ENCODE measurements around the gene SENP7.

DNA sequence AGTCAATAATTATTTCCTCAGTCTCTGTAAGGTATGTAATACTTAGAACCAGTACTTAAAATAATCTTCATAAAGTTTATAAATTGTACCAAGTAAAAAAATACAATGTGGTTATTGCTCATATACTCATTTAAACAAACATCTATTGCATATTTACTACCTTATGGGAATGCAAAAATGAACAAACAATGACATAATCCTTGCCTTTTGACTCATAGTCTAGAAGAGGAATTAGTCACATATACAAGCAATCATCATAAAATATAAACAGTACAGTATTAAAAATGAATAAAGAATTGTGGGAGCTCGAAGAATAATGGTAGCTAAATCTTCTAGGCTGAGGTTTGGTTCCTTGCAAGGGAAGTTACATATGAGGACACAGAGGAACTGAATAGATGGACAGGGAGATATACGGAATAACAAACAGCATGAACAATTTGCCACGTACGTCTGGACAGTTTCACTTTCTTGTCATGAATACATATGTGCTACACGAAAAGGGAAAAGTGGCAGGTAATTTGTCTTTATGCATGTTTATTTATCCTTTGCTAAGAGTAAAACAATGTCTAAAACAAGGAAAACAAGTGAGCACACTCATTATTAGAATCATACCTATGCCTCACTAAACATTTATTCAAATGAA is 209.8 kb downstream of the SENP7 start:
- TF ChIP-seq, protein P1, sequence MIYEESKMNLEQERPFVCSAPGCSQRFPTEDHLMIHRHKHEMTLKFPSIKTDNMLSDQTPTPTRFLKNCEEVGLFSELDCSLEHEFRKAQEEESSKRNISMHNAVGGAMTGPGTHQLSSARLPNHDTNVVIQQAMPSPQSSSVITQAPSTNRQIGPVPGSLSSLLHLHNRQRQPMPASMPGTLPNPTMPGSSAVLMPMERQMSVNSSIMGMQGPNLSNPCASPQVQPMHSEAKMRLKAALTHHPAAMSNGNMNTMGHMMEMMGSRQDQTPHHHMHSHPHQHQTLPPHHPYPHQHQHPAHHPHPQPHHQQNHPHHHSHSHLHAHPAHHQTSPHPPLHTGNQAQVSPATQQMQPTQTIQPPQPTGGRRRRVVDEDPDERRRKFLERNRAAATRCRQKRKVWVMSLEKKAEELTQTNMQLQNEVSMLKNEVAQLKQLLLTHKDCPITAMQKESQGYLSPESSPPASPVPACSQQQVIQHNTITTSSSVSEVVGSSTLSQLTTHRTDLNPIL (CRISPR knock-in tag; IDR thresholded peaks at IDR 0.05; ENCODE audit: low read depth): no peak
- TF ChIP-seq, protein P2, sequence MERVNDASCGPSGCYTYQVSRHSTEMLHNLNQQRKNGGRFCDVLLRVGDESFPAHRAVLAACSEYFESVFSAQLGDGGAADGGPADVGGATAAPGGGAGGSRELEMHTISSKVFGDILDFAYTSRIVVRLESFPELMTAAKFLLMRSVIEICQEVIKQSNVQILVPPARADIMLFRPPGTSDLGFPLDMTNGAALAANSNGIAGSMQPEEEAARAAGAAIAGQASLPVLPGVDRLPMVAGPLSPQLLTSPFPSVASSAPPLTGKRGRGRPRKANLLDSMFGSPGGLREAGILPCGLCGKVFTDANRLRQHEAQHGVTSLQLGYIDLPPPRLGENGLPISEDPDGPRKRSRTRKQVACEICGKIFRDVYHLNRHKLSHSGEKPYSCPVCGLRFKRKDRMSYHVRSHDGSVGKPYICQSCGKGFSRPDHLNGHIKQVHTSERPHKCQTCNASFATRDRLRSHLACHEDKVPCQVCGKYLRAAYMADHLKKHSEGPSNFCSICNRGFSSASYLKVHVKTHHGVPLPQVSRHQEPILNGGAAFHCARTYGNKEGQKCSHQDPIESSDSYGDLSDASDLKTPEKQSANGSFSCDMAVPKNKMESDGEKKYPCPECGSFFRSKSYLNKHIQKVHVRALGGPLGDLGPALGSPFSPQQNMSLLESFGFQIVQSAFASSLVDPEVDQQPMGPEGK (CRISPR knock-in tag; IDR thresholded peaks at IDR 0.05; ENCODE audit: borderline replicate concordance): no peak
- TF ChIP-seq ZNF8 (CRISPR knock-in tag; IDR thresholded peaks at IDR 0.05) (no peak), TOX (CRISPR knock-in tag; IDR thresholded peaks at IDR 0.05; ENCODE audit: borderline replicate concordance) (no peak), ISL1 (CRISPR knock-in tag; IDR thresholded peaks at IDR 0.05) (no peak), RARB (CRISPR knock-in tag; IDR thresholded peaks at IDR 0.05) (no peak), GLIS3 (CRISPR knock-in tag; IDR thresholded peaks at IDR 0.05) (no peak), ARNTL (CRISPR knock-in tag; IDR thresholded peaks at IDR 0.05; ENCODE audit: borderline replicate concordance, low read depth) (no peak), ZFP3 (CRISPR knock-in tag; IDR thresholded peaks at IDR 0.05) (no peak), ESRRG (CRISPR knock-in tag; IDR thresholded peaks at IDR 0.05) (no peak), ZFP30 (CRISPR knock-in tag; IDR thresholded peaks at IDR 0.05) (no peak)
- TF ChIP-seq, protein P3, sequence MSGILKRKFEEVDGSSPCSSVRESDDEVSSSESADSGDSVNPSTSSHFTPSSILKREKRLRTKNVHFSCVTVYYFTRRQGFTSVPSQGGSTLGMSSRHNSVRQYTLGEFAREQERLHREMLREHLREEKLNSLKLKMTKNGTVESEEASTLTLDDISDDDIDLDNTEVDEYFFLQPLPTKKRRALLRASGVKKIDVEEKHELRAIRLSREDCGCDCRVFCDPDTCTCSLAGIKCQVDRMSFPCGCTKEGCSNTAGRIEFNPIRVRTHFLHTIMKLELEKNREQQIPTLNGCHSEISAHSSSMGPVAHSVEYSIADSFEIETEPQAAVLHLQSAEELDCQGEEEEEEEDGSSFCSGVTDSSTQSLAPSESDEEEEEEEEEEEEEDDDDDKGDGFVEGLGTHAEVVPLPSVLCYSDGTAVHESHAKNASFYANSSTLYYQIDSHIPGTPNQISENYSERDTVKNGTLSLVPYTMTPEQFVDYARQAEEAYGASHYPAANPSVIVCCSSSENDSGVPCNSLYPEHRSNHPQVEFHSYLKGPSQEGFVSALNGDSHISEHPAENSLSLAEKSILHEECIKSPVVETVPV (CRISPR knock-in tag; IDR thresholded peaks at IDR 0.05): no peak
- TF ChIP-seq, protein P4, sequence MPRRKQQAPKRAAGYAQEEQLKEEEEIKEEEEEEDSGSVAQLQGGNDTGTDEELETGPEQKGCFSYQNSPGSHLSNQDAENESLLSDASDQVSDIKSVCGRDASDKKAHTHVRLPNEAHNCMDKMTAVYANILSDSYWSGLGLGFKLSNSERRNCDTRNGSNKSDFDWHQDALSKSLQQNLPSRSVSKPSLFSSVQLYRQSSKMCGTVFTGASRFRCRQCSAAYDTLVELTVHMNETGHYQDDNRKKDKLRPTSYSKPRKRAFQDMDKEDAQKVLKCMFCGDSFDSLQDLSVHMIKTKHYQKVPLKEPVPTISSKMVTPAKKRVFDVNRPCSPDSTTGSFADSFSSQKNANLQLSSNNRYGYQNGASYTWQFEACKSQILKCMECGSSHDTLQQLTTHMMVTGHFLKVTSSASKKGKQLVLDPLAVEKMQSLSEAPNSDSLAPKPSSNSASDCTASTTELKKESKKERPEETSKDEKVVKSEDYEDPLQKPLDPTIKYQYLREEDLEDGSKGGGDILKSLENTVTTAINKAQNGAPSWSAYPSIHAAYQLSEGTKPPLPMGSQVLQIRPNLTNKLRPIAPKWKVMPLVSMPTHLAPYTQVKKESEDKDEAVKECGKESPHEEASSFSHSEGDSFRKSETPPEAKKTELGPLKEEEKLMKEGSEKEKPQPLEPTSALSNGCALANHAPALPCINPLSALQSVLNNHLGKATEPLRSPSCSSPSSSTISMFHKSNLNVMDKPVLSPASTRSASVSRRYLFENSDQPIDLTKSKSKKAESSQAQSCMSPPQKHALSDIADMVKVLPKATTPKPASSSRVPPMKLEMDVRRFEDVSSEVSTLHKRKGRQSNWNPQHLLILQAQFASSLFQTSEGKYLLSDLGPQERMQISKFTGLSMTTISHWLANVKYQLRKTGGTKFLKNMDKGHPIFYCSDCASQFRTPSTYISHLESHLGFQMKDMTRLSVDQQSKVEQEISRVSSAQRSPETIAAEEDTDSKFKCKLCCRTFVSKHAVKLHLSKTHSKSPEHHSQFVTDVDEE (CRISPR knock-in tag; IDR thresholded peaks at IDR 0.05): no peak

Measured in SK-N-SH treated with all-trans-retinoic acid at 6 μM for 48 hours (cell line).